Glutamatergic neuron (in vitro differentiated cells): ENCODE data around the gene ATXN10. TPM values are rescaled to one million over a fixed set of nuclear protein-coding genes. Genes with fewer than 3 reads are reported as not detected.

Experiments used
- DNase-seq: peaks from one replicate; pipeline ENCODE4 v3.0.0; 2022
- H3K27ac Mint-ChIP-seq: one replicate; pipeline ENCODE4 v1.8.0; 2020; ENCODE audit warnings: mild to moderate bottlenecking, mixed read lengths, inconsistent platforms; ENCODE audit not compliant: unreplicated experiment
- H3K27me3 Mint-ChIP-seq: one replicate; pipeline ENCODE4 v1.8.0; 2020; ENCODE audit warnings: mild to moderate bottlenecking, moderate library complexity, mixed read lengths, inconsistent platforms; ENCODE audit not compliant: unreplicated experiment
- H3K36me3 Mint-ChIP-seq: one replicate; pipeline ENCODE4 v1.8.0; 2020; ENCODE audit warnings: mild to moderate bottlenecking, mixed read lengths, inconsistent platforms; ENCODE audit not compliant: unreplicated experiment
- H3K4me1 Mint-ChIP-seq: one replicate; pipeline ENCODE4 v1.8.0; 2020; ENCODE audit warnings: mild to moderate bottlenecking, low read depth, mixed read lengths, inconsistent platforms; ENCODE audit not compliant: unreplicated experiment
- H3K4me3 Mint-ChIP-seq: one replicate; pipeline ENCODE4 v1.8.0; 2020; ENCODE audit warnings: mild to moderate bottlenecking, mixed read lengths, inconsistent platforms; ENCODE audit not compliant: unreplicated experiment
- H3K9me3 Mint-ChIP-seq: one replicate; pipeline ENCODE4 v1.8.0; 2020; ENCODE audit warnings: mild to moderate bottlenecking, moderate library complexity, mixed read lengths, inconsistent platforms; ENCODE audit not compliant: unreplicated experiment
- CTCF ChIP-seq: fragments of 200-600 bp; sonication (generic); IDR thresholded peaks from one replicate; pipeline ENCODE4 v1.5.0; 2021; ENCODE audit not compliant: partially characterized antibody, unreplicated experiment
- total RNA-seq: library from RNA; stranded (reverse); fragmentation: NEBNext Ultra II Directional; extraction: Animal tissue kit (Norgen Biotek cat#: 25700); gene quantifications from one replicate; pipeline ENCODE4 v1.2.1, GENCODE V29; 2021; ENCODE audit not compliant: unreplicated experiment

The ATXN10 gene
- total RNA-seq, 1 donor from 2014 or later = 191 TPM

GRCh38 chr22:45842291-45842991 lies 170.8 kb downstream of the ATXN10 start:
- Mint-ChIP-seq H3K27me3 (no peaks in the 10 kb centered on the region), H3K4me3 (no peak overlapping the region), H3K27ac (no peak overlapping the region), H3K4me1 (peaks cover 19% of the 10 kb centered on the region), H3K36me3 (no peaks in the 10 kb centered on the region), H3K9me3 (no peaks in the 10 kb centered on the region)
- no peak for TF ChIP-seq CTCF
- DNase-seq = no peak

DNA sequence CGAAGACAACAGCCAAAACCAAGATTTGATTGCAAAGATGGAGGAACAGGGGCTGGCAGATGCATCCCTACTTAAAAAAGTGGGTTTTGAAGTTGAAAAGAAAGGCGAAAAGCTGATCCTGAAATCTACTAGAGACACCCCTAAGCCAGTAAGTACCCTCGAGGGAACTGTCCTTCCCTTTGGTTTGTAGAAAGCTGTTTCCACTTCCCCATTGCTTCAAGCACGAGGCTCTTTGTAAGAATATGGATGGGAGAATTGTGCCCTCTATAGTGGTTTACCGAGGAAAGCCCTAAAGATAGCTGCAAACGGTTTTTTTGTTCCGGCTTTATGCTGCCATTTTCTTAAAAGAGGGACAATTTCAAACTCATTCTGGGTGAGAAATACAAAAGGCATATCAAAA lies 171.4 kb downstream of the ATXN10 start:
- Mint-ChIP-seq H3K4me1 (peaks cover 19% of the 10 kb centered on the region), H3K27me3 (no peaks in the 10 kb centered on the region), H3K36me3 (no peaks in the 10 kb centered on the region), H3K9me3 (no peaks in the 10 kb centered on the region), H3K4me3 (no peak overlapping the region), H3K27ac (no peak overlapping the region)
- DNase-seq = no peak
- no peak for TF ChIP-seq CTCF

GRCh38 chr22:45843986-45844385 lies 172.4 kb downstream of the ATXN10 start:
- Mint-ChIP-seq H3K9me3 (no peaks in the 10 kb centered on the region), H3K36me3 (peaks cover 5% of the 10 kb centered on the region), H3K27me3 (peaks cover 2% of the 10 kb centered on the region), H3K4me3 (no peak overlapping the region), H3K4me1 (peaks cover 16% of the 10 kb centered on the region), H3K27ac (no peak overlapping the region)
- no peak for TF ChIP-seq CTCF
- no peak for DNase-seq

DNA sequence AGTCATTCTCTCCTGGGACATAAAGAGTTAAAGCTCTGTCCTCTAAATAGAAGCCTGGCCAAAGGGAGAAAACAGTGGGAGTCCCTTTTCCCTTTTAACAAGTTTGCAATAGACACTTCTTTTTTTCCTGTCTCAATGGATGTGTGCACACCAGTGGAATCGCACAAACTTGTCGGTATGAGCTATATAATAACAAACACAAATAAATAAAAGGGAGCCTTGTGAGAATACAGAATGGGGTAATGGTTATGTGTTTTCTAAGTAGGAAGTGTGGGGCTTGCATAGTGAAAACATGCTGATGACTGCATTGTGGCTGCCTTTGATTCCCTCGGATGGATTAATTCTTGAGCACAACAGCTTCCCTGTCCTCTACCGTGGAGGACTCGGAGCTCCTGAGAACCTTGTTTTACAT lies 173.4 kb downstream of the ATXN10 start:
- Mint-ChIP-seq H3K4me3 (no peak overlapping the region), H3K27ac (no peak overlapping the region), H3K36me3 (peaks cover 7% of the 10 kb centered on the region), H3K4me1 (peaks cover 13% of the 10 kb centered on the region), H3K27me3 (peaks cover 2% of the 10 kb centered on the region), H3K9me3 (no peaks in the 10 kb centered on the region)
- TF ChIP-seq CTCF = no peak
- DNase-seq = no peak

- Mint-ChIP-seq H3K4me1 (peaks cover 10% of the 10 kb centered on the region), H3K27ac (no peak overlapping the region), H3K4me3 (no peak overlapping the region), H3K36me3 (peaks cover 19% of the 10 kb centered on the region), H3K9me3 (peaks cover 2% of the 10 kb centered on the region), H3K27me3 (peaks cover 4% of the 10 kb centered on the region)
- DNase-seq = no peak
- no peak for TF ChIP-seq CTCF
These were observed 175.3 kb downstream of the ATXN10 start for GRCh38 chr22:45846952-45847351.
